SK-N-MC (cell line): ENCODE measurements around the gene ADAMTS17.

Source experiments
- EZH2 ChIP-seq: fragments of 200-600 bp; sonication (generic); IDR thresholded peaks from one replicate; pipeline ENCODE4 v1.6.1; 2017; ENCODE audit warnings: antibody characterized with exemption
- POLR2AphosphoS5 ChIP-seq: IDR thresholded peaks from 2 replicates; pipeline ENCODE4 v1.6.1; 2012; ENCODE audit warnings: mild to moderate bottlenecking, low read depth, low read length, borderline replicate concordance

- TF ChIP-seq POLR2AphosphoS5 (no peak), EZH2 (no peak)
Measured at GRCh38 chr15:100196326-100197058, 145.3 kb downstream of the ADAMTS17 start.
